ENCODE data around the gene STXBP5. TPM values are rescaled to one million over a fixed set of nuclear protein-coding genes. Genes with fewer than 3 reads are reported as not detected.

STXBP5 gene
- total RNA-seq, 1 donor from 2014 or later: 13.0 TPM

DNA sequence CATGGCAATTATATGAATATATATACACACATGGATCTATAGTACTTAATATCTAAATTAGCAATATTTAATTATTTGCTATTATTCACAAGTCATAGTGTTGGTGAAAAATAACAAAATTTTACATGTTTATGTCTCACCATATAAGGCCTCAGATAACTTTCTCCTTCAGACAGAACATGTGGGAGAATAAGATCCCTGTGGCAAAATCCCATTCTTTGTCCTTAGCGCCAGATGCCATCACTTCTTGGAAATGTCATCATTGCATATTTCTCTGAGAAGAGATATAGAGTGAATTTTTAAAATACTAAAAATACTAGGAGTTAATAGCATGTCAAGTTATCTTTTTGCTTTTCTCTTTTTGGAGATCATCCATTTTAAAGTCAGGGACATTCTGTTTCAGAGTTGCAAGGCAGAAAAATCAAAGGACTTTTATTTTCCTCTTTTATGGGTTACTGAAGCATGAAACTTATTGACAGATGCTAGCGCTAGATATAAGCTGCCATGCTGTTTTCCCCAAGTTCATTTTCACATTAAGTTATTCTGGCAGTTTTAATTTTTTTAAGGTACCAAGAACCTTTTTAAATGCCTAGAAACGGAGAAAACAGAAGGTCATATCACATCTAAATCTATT, 30.4 kb upstream of the STXBP5 start:
- ATAC-seq (ENCODE audit: poor library complexity) (no peak), DNase-seq (no peak)
- intact Hi-C loops (cut with DNase I): no loop called here

DNA sequence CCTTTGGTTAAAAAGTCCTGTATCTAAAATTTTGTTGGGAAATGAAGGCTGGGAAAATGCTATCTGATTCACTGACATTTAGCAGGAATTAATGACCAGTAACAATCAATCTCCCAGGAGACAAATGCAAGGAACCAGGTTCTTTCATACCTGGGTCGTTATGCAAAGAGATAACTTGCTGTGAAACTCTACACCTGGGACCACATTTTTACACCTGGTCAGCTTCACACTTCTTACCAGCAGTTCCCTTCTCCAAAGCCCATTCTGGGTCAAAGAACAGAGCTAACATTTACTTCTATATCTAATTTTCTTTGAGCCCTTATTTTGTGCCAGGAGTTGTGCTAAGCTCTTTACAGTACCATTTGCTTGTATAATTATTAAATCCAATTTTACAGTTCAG, 27.4 kb upstream of the STXBP5 start:
- DNase-seq (no peak), ATAC-seq (ENCODE audit: poor library complexity) (no peak)
- intact Hi-C loops (cut with DNase I): no loop called here

DNA sequence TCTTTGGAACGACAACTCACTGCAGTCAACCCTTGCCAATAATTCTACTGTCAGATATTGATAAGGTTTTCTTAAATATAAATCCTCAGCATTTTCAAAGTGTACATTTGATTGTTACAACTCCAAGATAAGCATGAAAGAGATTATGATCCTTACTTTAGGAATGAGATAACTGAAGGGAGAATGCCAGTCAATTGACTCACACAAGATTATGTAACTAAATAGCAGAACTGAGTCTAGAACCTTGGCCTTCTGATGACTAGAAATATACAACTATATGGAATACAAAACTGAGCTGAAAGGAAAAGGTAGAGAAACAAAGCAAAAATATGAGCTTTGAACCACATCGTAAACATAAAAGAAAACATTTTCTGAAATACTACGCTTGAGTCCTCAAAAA, 26.9 kb upstream of the STXBP5 start:
- no peak for ATAC-seq (ENCODE audit: poor library complexity)
- intact Hi-C loops (cut with DNase I): no loop called here
- DNase-seq: no peak

DNA sequence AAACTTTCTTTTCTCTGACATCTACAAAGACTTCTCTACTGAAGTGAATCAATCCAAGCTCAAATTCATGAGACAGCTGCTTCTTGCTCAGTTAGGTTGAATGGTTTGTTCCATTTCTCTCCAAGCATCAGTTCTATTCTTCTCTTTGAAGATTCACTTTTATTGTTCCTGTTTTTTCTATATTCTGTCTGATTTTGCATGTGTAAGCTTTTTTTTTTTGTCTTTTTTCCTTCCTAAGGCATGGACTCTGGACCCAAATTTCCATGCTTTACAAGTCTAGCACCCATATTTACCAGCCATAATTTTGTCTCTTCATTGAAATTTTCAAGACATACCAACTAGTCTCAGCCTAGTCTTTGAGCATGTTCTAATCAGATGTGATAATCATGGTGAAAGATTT, 25.9 kb upstream of the STXBP5 start:
- no peak for ATAC-seq (ENCODE audit: poor library complexity)
- intact Hi-C loops (cut with DNase I): no loop called here
- no peak for DNase-seq

DNA sequence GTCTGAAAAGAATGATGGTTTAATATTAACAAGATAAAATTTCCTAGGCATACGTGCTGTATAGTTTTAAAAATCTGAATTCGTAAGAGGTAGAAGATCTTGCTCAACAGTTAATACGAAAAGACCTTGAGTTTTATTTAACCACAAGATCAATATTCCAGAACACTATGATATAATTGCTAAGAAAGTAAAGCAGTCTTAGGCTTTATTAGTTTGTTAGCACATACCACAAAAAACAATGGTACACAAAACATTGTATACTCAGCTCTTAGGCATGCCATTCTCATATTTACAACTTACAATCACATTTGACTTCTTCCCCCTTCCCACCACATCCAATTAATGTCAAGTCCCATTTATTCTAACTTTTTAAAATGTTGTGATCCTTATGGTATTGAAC, 24.4 kb upstream of the STXBP5 start:
- intact Hi-C loops (cut with DNase I): no loop called here
- ATAC-seq (ENCODE audit: poor library complexity) (no peak), DNase-seq (no peak)

DNA sequence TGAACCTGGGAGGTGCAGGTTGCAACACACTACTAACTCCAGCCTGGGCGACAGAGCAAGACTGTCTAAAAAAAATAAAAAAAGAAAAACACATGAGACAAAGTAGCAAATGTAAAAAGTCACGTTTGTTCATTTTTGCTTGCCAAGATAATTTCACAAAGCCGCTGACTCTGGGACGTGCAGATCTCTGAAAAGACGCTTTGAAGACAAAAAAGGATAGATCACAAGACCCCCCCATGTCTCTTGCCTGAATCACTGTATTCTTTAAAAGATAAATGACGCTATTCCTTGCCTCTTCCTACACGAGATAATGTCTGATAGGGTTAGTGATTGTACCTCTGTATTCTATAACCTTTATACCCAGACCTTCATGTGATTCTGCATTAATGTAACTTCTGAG, 23.3 kb upstream of the STXBP5 start:
- ATAC-seq (ENCODE audit: poor library complexity): no peak
- no peak for DNase-seq
- intact Hi-C loops (cut with DNase I): no loop called here

DNA sequence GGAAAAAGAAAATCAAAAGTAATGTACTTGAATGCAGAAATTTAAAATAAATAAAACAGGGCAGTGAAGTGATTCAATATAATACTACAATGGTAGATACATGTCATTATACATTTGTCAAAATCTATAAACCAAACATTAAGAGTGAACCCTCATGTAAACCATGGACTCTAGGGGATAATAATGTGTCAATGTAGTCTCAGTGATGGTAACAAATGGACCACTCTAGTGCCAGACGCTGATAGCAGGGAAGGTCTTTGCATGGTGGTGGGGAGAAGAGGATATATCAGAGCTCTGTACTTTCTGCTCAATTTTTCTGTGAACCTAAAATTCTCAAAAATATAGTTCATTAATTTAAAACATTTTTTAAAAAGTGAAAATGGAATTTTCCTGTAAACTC, 19.8 kb upstream of the STXBP5 start:
- DNase-seq (no peak), ATAC-seq (ENCODE audit: poor library complexity) (no peak)
- intact Hi-C loops (cut with DNase I): no loop called here

DNA sequence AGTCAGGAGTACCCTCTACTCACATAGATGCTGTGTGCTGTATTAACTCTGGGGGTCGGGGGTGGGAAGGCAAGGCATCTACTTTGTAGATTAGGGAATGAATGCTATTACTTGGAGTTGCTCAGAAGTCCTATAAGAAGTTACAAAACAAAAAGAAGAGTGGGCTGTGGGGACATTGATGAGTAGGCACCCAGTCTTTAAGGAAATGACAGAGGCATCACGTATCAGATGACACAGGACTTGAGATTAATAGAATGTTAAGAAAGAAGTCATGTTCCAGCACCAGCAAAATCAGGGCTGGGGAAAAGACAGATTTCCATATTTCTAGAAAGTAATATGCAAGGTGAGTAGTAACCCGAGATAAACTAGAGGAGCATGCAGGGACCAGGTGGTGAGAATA, 19.0 kb upstream of the STXBP5 start:
- intact Hi-C loops (cut with DNase I): no loop called here
- no peak for ATAC-seq (ENCODE audit: poor library complexity)

DNA sequence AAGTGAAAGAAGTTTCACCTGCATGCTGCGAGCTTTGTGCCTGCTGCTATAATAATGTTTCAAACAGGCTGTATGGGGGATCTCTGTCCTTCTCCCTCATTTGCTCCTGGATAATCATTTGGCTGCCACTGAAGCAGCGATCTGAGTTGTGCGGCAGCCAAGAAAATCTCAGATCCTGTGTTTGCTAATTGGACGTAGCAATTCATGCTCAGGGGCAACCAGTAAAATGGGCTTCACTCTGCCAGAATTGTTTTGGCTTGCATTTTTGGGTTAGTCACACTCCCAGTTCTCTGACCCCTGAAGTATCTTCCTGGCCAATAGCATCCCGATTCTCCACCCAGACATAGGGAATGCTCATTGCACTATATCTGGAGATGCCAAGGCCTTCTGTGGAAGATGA, 13.7 kb upstream of the STXBP5 start:
- no peak for ATAC-seq (ENCODE audit: poor library complexity)
- intact Hi-C loops (cut with DNase I): no loop called here
- no peak for DNase-seq

More for the DNA sequence above, 19.0 kb upstream of the STXBP5 start:
- DNase-seq: no peak

DNA sequence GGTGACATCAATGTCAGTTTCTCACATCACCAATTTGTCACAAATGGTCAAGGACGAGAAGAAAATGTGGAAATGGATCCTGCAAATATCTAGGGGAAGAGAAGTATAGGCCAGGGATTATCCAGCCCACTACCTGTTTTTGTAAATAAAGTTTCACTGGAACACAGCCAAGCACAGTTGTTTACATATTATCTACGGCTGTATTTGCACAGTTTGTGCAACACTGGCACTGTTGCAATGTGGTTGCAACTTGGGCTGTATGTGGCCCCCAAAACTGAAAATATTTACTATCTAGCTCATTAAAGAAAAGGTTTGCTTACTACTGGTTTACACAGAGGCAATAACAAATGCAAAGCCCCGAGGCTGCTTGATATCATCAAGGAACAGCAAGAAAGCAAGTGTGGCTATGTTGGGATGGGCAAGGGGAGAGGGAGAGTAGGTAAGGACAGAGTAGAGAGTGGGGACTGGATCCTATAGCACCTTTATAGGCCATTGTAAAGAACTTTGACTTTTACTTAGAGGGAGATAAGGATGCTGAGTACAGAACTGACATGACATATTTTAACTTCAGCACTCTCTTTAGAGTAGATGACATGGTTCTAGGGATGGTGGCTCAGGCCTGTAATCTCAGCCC, 11.8 kb upstream of the STXBP5 start:
- no peak for ATAC-seq (ENCODE audit: poor library complexity)

DNA sequence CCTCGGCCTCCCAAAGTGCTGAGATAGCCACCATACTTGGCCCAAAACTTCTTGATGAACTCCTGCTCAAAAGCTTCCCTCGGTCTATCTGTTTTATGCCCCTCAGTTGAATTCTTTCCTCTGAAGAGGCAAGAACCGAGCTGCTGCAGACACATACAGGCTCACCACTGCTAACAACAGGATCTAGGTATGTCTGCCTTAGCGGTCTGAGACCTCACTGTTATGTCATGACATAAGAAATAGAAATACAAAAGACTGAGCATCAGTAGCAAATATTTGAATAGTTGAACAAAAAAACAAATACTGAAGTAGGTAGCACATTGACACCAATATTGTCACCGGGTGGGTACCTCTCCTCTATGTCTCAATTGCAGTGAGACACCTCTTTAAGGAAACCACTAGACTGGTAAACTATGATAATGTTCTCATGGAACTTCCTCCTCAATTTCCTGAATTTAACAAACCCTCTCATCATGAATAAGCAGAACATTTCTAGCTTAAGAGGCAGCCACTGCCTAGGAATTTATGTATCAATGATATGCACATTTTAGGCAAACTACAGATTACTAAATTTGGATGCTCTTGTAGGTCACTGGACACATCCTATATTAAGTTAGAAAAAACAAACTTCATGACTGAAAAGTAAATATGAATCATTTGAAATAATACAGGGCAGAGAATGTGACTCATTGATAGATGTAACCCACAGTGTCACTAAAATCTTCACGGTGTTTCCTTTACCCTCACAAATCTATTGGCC, 9.4 kb upstream of the STXBP5 start:
- DNase-seq (no peak), ATAC-seq (ENCODE audit: poor library complexity) (no peak)
- intact Hi-C loops (cut with DNase I): no loop called here

More for the DNA sequence above, 11.8 kb upstream of the STXBP5 start:
- intact Hi-C loops (cut with DNase I): no loop called here
- DNase-seq: no peak

DNA sequence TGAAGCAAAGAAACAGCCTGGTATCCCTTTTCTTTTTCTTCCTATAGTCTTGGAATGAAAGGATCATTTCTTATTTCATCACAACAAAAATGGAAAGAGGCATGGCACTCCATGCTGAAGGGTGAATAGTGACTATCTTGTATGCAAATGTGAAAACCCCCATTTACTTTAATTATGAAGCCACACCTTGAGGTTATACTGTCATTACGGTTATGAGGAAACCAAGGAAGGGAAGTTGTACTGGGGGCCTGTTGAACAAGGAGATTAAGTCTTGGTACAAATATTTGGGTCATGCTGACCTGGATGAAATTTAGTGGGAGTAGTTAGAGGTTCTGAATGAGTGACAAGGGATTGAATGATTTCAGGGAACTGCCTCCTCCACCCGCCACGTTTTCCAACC, 8.7 kb upstream of the STXBP5 start:
- intact Hi-C loops (cut with DNase I): no loop called here
- no peak for ATAC-seq (ENCODE audit: poor library complexity)
- DNase-seq: no peak

DNA sequence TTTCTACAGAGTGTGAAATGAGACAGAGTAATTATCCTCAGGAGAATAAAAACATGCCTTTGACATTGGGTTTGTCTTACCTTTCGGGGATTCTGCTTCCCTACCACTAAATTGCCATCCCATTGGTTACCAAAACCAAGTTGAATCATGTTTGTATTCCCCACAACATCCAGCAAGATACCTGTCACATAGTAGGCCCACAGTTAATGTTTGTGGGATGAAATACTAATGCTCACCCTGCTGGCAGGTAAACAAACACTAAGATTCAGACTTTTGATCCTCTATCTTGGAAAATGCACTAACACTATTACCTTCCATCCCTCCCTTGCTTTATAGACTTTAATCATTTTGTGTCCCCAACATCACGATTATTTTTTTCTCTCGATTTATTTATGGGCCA, 8.2 kb upstream of the STXBP5 start:
- no peak for ATAC-seq (ENCODE audit: poor library complexity)
- intact Hi-C loops (cut with DNase I): no loop called here
- no peak for DNase-seq

DNA sequence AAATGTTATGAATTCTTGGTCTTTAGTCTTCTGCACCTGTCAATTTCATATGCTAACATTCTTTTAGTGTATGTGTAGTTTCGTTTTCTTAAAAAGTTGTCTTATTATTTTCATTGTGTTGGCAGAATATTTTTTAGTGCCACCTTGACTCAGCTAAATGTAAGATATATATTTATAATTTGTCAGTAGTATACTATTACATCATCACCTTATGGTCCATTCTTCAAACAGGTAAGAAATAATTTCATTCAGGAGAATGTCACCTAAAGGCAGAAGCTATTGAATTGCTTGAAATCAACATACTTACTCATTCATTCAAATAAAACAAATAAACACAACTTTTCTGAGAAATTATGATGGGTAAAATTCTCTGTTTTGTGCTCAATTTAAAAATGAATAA, 3.5 kb upstream of the STXBP5 start:
- ATAC-seq (ENCODE audit: poor library complexity): no peak
- no peak for DNase-seq
- intact Hi-C loops (cut with DNase I): no loop called here

DNA sequence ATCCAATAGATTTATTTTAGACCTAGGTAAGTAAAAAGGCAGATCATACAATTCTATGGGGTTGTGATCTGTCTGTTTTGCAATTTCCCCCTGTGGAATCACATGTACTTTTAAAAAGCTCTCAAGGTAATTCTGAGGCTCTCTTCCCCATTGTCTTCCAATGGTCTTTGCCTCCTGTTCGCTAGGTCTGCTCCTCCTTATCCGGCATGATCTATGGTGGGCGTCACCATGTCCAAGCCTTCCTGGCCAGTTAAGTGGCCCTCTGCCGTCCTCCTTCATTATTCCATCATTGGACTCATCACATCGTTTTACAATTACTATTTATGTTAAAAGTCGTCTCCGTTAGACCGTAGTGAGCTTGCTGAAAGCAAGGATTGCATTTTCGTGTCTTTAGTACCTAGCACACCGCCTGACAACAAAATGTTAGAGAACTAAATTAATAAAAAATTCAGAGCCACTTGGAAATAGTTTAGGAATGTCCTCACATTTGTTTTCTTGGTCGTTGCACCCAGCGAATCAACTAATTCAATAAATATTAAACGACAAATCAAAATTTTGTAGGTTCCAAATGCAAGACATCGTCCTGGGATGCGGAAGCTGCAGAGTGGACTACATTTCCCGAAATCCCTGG, 2.2 kb upstream of the STXBP5 start:
- intact Hi-C loops (cut with DNase I): no loop called here
- DNase-seq (no peak), ATAC-seq (ENCODE audit: poor library complexity) (no peak)

DNA sequence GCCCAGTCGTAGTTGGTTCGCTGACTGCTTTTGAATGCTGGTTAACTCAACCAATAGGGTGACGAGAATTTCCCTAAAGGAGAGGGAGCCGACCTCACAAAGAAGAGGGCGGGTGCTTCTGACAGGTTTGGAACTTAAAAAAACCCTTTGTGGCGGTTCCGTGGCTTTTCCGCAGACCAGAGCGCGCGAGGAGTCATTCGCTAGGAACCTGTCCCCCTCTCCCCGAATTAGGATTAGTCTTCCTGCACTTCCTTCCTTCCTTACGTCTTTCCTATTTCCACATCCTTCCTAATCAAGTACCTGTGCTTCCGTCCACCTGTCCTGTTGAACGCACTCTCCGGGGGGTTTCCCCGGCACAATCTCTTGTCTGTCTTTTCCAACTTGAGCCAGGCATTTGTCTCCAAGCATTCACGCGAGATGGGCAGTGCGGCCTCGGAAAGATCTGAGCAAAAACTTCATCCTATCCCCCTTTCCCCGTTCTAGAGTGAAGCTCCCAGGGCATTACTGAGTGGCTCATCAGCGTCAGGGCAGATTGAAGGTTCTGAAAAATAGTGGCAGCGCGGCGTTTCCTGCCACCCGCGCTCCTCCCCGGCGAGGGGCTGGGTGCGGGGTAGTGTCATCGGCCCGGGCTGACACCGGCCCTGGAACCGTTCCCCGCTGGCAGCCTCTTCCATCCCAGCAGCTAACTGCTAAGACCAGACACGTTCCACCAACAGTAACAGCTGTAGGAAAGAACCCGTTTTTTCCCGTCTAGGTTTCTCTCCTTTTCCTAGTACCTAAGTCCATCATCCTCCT, 1.5 kb upstream of the STXBP5 start:
- ATAC-seq (ENCODE audit: poor library complexity) (peak; percentile 94), DNase-seq (peak; percentile 81)
- intact Hi-C loops (cut with DNase I): no loop called here

DNA sequence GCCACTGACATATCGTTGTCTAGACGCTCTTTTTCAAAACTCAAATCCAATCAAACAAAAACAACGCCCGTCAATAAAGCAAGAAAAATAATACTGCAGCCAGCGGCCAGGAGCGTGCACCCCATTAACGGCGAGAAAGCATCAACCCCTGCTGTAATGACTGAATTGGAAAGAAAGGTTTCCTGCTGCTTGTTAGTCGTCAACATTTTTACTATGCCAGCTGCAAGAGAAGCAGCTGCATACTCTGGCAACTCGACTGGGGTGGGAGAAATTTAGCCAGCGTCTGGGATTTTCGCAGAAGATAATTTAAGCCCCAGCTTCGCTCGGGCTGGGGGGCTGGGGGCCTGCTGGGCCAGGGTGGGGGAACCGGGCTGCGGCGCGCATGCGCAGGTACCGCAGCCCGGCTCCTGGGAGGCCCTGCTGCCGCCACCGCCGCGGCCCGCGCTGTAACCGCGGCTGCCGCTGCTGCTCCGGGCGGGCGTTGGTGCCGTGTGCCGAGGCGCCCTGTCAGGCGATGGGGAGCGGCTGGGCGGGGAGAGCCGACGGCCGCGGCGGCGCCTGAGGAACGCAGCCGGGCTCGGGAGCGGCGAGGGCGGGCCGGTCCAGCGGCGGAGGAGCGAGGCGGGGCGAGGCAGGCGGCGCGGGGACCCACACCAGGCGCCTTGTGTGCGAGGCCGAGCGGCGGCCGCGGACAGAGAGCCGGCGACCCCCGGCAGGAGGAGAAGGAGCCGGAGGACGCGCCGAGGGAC, 732 bp upstream of the STXBP5 start:
- ATAC-seq (ENCODE audit: poor library complexity) (peak; percentile 90), DNase-seq (peak; percentile 85)
- intact Hi-C loops (cut with DNase I): no loop called here

DNA sequence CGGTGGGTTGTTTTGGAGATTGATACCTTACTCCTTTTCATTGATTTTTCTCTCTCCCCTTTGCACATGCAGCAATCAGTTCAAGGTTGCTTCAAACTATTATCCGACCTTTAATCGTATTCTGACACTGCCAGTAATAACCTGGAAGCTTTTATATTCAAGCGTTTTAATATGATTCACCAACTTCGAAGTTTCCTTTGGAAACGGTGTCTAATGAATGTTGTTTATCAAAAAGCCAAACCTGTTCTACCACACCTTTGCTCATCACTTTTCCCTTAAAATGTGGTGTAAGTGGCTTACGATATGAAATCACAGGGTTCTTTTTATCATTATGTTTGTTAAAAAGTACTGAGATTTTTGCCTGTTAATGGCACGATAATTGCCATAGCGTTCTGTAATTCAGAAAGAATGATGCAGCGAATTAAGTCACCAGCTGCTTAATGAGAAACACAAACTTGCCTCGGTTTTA, 660 bp downstream of the STXBP5 start:
- DNase-seq: no peak
- no peak for ATAC-seq (ENCODE audit: poor library complexity)
- intact Hi-C loops (cut with DNase I): no loop called here
